Stimulated activated CD4-positive, alpha-beta T cell treated with anti-CD3 and anti-CD28 coated beads, Interleukin-15, amount 100 ng/mL, for 1 hour (primary cell): ENCODE results near the gene PILRA.

Experiments used
- DNase-seq, 2 donors: peaks; one replicate each; pipeline ENCODE4 v3.0.0-alpha.2; 2020; ENCODE audit warnings: low read depth in 1 of 2, low spot score in 1 of 2

PILRA gene

GRCh38 chr7:100407285-100408180, 34.2 kb downstream of the PILRA start:
- DNase-seq = no peak

GRCh38 chr7:100411101-100411500, 37.8 kb downstream of the PILRA start:
- no peak for DNase-seq

GRCh38 chr7:100413346-100413745, 40.1 kb downstream of the PILRA start:
- no peak for DNase-seq

GRCh38 chr7:100413889-100414288, 40.6 kb downstream of the PILRA start:
- DNase-seq = no peak

- no peak for DNase-seq
Observed at GRCh38 chr7:100415448-100415847, 42.2 kb downstream of the PILRA start.

GRCh38 chr7:100418930-100419659, 45.8 kb downstream of the PILRA start:
- DNase-seq = no peak

- no peak for DNase-seq
Observed at GRCh38 chr7:100419660-100420226, 46.5 kb downstream of the PILRA start.

- DNase-seq = no peak
Observed at GRCh38 chr7:100423315-100423714, 50.0 kb downstream of the PILRA start.

- DNase-seq = no peak
Observed at GRCh38 chr7:100425347-100425746, 52.1 kb downstream of the PILRA start.

- DNase-seq = no peak
Observed at GRCh38 chr7:100426516-100426915, 53.2 kb downstream of the PILRA start.

- no peak for DNase-seq
Observed at GRCh38 chr7:100427762-100428198, 54.5 kb downstream of the PILRA start.

GRCh38 chr7:100428199-100428966, 55.1 kb downstream of the PILRA start, which contains the start of gene ZCWPW1:
Gene ZCWPW1 (minus strand): TSS chr7:100428703. CDS start chr7:100420649, 8,054 bp downstream.
- peak; percentile 90 to 95 for DNase-seq

- peak; percentile 100 for DNase-seq
Observed at GRCh38 chr7:100428967-100429636, 55.8 kb downstream of the PILRA start.

GRCh38 chr7:100429637-100430492, 56.6 kb downstream of the PILRA start, which contains the start of gene MEPCE:
Gene MEPCE (plus strand): TSS chr7:100429831. CDS start chr7:100430019, 188 bp downstream.
- DNase-seq = peak; percentile 94 to 96

- peak in 1 of 2 donors; percentile 28 for DNase-seq
Observed at GRCh38 chr7:100430493-100431285, 57.4 kb downstream of the PILRA start.

- DNase-seq = no peak
Observed at GRCh38 chr7:100431286-100431735, 58.0 kb downstream of the PILRA start.

- no peak for DNase-seq
Observed at GRCh38 chr7:100432053-100432452, 58.8 kb downstream of the PILRA start.

GRCh38 chr7:100432621-100433275, 59.5 kb downstream of the PILRA start:
- DNase-seq = no peak
